ENCODE data around the gene RGS6. TPM values are rescaled to one million over a fixed set of nuclear protein-coding genes. Genes with fewer than 3 reads are reported as not detected.

The RGS6 gene
- total RNA-seq, 3 donors from 2014 or later = 3.4 to 9.2 (median 4.5) TPM

GRCh38 chr14:72303930-72304329 is 371.7 kb downstream of the RGS6 start:
- DNase-seq (ENCODE audit: low spot score in 2 of 2) = no peak
- intact Hi-C loops (cut with DNase I; ENCODE audit: low total_unique reads) = no loop called here
- H3K27ac ChIP-seq = no peak overlapping the region
- no peaks in the 10 kb centered on the region for H3K36me3 ChIP-seq
- TF ChIP-seq CTCF (IDR thresholded peaks at IDR 0.05) = no peak
- no peak for TF ChIP-seq POLR2A (IDR thresholded peaks at IDR 0.05)
- TF ChIP-seq POLR2AphosphoS5 (IDR thresholded peaks at IDR 0.05) = no peak
- no peak overlapping the region for H3K4me3 ChIP-seq
- H3K27me3 ChIP-seq = no peaks in the 10 kb centered on the region
- H3K4me1 ChIP-seq = no peaks in the 10 kb centered on the region
- peaks cover 4 to 13% of the 10 kb centered on the region in 2 donors for H3K9me3 ChIP-seq

- no peaks in the 10 kb centered on the region for H3K27me3 ChIP-seq
- H3K27ac ChIP-seq = no peak overlapping the region
- no peak for TF ChIP-seq POLR2A (IDR thresholded peaks at IDR 0.05)
- TF ChIP-seq POLR2AphosphoS5 (IDR thresholded peaks at IDR 0.05) = no peak
- no peak for TF ChIP-seq CTCF (IDR thresholded peaks at IDR 0.05)
- DNase-seq (ENCODE audit: low spot score in 2 of 2) = no peak
- peaks cover 4 to 6% of the 10 kb centered on the region in 2 donors for H3K9me3 ChIP-seq
- no peak overlapping the region for H3K4me3 ChIP-seq
- H3K4me1 ChIP-seq = no peaks in the 10 kb centered on the region
- no peaks in the 10 kb centered on the region for H3K36me3 ChIP-seq
- intact Hi-C loops (cut with DNase I; ENCODE audit: low total_unique reads) = no loop called here
Observed at GRCh38 chr14:72305561-72305960, 373.3 kb downstream of the RGS6 start.

GRCh38 chr14:72308967-72309485 is 376.8 kb downstream of the RGS6 start:
- H3K9me3 ChIP-seq = peaks cover 4 to 6% of the 10 kb centered on the region in 2 donors
- intact Hi-C loops (cut with DNase I; ENCODE audit: low total_unique reads) = no loop called here
- DNase-seq (ENCODE audit: low spot score in 2 of 2) = no peak
- no peaks in the 10 kb centered on the region for H3K36me3 ChIP-seq
- no peaks in the 10 kb centered on the region for H3K4me1 ChIP-seq
- no peak overlapping the region for H3K4me3 ChIP-seq
- H3K27me3 ChIP-seq = no peaks in the 10 kb centered on the region
- no peak overlapping the region for H3K27ac ChIP-seq
- no peak for TF ChIP-seq POLR2A (IDR thresholded peaks at IDR 0.05)

GRCh38 chr14:72311116-72311515 is 378.9 kb downstream of the RGS6 start:
- intact Hi-C loops (cut with DNase I; ENCODE audit: low total_unique reads) = no loop called here
- TF ChIP-seq CTCF (IDR thresholded peaks at IDR 0.05) (no peak), POLR2AphosphoS5 (IDR thresholded peaks at IDR 0.05) (no peak), POLR2A (IDR thresholded peaks at IDR 0.05) (no peak)
- peaks cover 0 to 2% of the 10 kb centered on the region in 2 donors for H3K9me3 ChIP-seq
- no peaks in the 10 kb centered on the region for H3K4me1 ChIP-seq
- H3K4me3 ChIP-seq = no peak overlapping the region
- no peaks in the 10 kb centered on the region for H3K27me3 ChIP-seq
- H3K36me3 ChIP-seq = no peaks in the 10 kb centered on the region
- H3K27ac ChIP-seq = peak overlapping the region in 1 of 2 donors; percentile 13
- no peak for DNase-seq (ENCODE audit: low spot score in 2 of 2)

GRCh38 chr14:72311516-72311915 is 379.3 kb downstream of the RGS6 start:
- no peak for DNase-seq (ENCODE audit: low spot score in 2 of 2)
- H3K4me1 ChIP-seq = no peaks in the 10 kb centered on the region
- no peaks in the 10 kb centered on the region for H3K27me3 ChIP-seq
- H3K4me3 ChIP-seq = no peak overlapping the region
- H3K9me3 ChIP-seq = no peaks in the 10 kb centered on the region
- H3K36me3 ChIP-seq = no peaks in the 10 kb centered on the region
- TF ChIP-seq POLR2A (IDR thresholded peaks at IDR 0.05) (no peak), CTCF (IDR thresholded peaks at IDR 0.05) (no peak), POLR2AphosphoS5 (IDR thresholded peaks at IDR 0.05) (no peak)
- intact Hi-C loops (cut with DNase I; ENCODE audit: low total_unique reads) = no loop called here
- H3K27ac ChIP-seq = no peak overlapping the region

Data from breast epithelium (tissue), 4 donors.